HG03354 (cell line): ENCODE data around the gene RHOBTB1.
A peak's percentile ranks its signal among the peaks of the same experiment; 100 is the strongest.

Experiments used
- ATAC-seq: cut with Tn5 transposase; IDR thresholded peaks from one replicate; pipeline ENCODE4 v1.9.1; 2021; ENCODE audit warnings: mild to moderate bottlenecking; ENCODE audit not compliant: unreplicated experiment, poor library complexity, severe bottlenecking

The RHOBTB1 gene

DNA sequence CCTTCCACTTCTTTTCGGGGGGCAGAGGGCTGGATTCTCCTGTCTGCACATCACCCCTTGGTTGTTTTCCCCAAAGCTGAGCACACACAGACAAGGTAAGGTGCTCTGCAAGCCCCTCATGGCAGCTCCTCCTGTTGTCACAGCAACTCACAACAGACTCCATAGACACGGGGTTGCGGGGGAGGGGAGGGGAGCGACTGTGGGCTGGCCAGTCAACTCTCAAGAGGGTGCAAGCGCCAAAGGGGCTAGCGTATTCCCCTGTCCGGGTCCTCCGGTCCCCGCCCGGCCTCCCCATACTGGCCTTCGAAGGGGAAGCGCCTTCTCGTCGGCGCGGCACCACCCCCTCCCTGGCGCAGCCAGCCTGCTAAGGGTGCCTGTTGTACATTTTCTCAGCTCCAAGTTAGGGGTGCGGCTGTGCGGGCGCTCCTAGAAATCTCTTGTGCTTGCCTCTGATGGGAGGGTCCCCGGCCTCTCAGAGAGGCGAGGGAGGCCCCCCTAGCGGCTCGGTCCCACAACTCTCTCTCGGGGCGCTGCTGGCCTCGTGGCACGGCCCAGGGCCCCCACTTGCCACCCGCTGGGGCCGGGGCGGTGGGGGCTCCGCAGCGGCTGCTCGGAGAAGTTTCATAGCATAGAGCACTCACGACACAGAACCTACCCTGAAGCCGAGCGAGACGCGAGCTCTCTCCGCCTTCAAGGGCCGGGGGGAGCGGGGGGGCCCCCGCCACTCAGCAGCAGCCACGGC is 498 bp downstream of the RHOBTB1 start:
- ATAC-seq = peak; percentile 48

DNA sequence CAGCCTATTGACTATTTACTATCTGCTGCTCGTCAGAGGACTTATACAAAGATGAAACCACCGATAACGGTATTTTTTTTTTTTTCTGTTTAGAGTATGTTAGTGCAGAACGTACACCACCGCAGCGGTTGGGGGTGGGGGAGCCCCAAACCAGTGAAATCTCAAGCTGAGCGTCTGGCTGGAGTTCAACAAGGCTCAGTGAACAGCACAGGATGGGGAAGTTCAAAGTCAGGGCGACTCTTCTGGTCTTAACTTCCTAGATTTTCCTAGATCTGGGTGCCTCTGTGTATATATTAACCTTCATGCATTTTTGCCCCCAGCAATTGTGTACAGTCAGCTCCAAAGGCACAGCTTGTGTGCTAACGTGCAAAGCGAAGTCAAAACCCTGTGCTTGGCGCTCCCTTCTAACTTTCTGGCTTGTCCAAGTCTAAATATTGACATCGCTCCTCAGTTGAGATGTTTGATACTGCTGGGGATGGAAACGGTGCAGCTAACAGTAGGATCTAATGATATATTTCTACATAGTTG is 1.1 kb downstream of the RHOBTB1 start:
- peak; percentile 49 for ATAC-seq

DNA sequence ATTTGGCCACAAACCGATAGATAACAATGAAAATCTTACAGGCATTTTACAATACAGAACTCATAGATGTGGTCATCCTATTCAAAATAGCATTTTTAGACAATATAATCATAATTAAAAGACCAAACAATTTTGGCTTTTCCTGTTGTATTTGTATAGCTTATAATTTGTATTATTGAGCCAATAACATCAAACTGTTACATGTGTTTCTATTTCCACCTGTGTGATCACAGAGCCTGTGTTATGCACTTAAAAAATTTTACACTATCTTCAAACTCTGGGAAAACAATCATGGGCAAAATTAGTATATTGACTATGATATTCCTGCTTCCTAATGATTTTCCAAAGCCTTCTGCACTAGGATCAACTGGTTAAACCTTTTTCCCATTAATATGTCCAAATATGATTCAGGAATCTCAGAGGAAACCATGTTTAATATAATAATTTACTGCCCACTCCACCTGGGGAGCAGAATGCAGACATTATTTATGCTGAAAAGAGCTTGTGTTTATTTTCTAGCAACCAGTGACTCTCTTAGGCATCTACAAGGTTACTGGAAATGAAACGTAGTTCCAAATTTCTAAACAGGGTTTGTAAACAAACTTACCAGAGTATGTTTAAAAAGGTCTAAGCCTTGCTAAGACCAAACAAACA is 1.7 kb downstream of the RHOBTB1 start:
- no peak for ATAC-seq

DNA sequence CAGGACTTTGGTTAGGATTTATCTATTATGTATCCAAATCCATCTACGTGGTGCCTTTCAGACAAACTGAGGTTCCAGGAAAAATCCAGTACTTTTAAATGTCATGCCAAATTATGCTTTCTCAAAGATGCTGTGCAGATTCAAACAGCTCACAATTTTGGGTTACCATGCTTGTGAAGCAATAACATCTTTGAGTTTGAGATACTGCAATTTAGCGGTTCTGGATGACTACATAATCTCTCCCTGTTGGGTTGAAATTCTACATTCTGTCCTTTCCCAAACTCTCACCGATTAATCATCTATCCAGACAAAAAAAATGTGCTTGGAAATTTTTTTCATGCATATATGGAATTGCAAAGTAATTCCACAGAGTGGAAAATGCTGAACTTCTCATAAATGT is 3.5 kb downstream of the RHOBTB1 start:
- no peak for ATAC-seq

DNA sequence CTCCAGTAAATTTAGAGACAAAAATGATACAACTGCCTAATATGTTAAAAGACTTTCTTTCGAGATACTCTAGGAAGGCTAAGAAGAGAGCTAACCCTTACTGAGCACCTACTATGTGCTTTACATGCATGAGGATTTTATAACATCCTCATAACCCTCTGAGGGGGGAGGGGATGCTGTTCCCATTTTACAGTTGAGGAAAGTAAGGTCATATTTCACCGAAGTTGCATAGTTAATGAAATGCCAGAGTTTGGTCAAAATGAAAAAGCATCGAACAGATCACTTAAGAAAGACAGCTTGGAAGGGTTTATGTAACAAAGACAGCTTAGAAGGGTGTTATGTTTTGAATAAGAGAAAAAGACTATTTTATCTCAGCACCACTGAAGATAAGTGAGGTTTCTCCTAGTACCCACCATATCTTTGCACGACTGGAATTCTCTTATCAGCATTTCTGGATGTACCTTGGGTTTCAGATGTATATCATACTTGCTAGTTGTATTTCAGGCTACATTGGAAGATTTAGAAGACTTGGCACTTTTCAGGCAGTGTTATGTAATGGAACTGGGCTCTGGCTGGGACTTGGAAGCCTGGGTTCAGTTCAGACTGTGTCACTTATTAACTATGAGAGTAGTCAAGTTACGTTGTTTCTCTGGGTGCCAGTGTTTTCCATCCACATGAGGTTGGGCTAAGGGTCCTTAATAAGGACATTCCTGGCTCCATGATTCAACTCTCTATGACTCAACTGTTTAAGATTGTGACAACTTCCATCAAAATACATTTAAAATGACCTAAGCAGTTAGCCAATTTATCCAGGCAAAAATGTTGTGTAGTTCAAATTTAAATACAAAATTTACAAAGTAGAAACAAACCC is 6.0 kb downstream of the RHOBTB1 start:
- no peak for ATAC-seq

DNA sequence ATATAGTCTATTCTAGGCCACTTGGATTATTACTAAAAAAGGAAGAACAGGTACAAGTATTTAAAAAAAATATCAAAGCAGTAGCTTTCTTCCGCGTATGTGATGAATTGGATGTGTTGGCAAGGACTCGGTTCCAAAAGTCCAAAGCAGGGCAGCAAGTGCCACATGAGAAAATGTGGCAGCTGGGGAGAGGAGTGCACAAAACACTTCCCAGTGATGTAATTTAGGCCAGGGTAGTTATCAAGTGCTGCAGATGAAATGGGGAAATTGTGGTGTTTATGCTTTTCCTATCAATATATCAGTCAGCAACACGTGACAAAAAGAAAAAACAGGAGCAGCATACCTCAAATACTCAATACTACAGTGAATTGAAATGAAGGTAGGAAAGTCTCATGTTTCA is 7.0 kb downstream of the RHOBTB1 start:
- ATAC-seq = no peak

DNA sequence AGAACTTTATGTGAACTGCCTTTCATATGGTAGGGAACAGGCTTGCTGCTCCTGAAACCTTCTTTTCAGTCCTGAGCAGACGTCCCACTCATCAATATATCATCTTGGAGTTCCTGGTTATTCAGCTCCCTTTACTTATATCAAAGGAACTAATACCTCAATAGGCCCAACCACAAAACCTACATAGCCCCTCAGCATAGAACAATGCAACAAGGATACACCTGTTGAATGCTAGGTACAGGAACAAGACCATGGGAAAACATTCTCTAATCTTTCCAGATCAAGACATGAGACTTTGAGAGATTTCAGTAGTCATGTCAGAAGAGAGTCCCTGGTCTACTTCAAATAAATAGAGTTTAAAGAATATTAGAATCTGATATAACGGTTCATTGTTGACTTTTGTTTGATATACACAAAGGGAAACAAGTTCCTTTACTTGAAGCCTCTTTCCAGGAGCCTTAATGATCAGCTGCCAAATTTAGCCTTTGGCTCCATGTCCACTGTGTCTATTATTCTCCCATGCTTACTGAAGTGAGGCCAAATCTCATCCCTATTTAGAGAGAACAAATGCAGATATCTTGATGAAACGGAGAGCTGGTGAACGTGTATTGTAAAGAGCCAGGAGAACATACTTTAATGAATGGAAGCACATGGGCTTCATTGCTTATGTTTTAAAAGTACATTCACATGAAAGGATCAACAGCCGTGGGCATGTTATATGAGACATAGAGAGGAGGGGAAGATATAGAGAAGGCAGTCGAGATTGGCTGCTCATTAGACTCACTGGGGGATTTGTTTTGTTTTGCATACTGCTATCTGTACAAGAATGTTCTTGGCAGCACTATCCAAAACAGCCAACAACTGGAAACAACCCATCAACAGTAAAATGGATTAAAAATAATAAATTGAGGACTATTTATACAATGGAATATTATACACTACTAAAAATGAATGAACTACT is 9.5 kb downstream of the RHOBTB1 start:
- no peak for ATAC-seq

DNA sequence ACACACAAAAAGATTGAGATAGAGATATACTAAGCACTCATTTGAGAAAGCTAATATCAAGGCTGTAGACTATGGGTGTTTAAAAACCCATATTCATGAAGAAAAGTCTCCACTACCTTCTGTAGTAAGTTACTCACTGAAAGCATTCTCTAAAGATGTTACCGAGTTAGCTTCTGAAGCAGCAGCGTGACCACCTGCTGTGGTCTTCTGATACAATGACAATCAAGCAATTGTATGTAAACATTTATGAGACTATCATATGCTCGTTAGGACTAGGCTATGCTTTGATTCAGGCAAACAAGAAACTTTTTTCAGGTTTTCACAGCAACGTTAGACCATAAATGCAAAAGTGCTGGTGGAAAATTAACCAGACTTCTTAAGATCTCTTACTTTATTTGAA is 11.2 kb downstream of the RHOBTB1 start:
- ATAC-seq = no peak

DNA sequence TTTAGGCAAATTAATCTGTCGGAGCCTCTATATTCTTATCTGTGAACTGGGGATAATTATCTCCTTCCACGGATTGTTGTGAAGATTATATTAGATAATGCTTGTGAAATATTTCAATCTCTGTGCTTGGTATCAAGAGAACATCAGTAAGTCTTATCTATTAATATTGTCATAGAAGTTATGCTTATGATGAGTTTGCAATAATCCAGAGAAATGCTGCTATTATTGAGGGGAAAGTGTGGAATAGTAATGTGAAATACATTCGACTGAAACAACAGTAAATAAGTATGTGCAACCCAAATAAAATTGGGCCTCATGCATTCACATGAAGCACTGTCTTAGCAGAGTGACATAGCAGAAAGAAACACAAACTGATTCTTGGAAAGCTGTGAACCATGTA is 13.7 kb downstream of the RHOBTB1 start:
- ATAC-seq = no peak

DNA sequence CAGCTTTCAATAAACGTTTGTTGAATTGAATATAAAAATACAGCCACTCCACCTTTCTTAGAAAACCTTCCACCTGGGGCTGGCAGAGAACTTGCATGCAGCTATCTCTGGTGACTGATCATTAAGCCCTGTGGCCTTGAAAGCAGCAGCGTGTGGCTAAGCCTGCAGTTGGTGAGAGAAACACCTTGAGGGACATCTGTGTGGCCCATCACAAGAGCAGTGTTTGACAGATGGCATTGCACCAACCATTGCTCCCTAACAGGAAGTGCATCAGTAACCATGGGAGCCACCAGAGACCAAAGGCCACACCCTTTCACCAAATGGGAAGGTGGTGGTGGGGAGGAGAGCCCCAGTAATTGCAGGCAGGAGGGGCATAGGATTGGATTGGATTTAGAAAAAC is 22.4 kb downstream of the RHOBTB1 start:
- ATAC-seq = no peak

DNA sequence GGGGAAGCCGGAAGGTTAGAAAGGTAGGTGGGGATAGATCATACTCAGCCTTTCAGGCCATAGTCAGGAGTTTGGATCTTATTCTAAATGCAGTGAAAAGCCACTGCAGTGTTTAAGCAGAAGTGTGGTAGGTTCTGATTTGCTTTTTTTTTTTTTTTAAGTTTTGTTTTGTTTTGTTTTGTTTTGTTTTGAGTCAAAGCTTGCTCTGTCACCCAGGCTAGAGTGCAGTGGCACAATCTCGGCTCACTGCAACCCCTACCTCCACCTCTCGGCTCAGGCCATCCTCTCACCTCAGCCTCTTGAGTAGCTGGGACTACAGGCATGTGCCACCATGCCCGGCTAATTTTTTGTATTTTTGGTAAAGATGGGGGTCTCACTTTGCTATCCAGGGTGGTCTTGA is 23.5 kb downstream of the RHOBTB1 start:
- no peak for ATAC-seq

DNA sequence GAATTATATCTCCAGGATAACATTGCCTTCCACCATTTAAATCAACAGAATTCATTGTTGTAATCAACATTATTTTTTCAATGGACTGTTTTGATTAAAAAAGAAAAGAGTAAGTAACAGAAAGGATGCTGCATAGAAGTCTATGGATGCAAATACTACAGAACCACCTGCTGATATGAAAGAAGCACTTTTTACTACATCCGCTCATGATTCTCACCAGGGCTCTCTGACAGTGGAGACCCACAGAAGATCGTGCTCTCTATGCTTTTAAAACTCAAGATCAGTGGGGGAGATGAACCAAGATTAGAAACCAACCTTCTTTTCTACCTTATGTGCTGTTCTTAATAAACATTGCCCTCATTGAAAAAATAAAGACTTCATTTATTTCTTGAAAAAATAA is 24.4 kb downstream of the RHOBTB1 start:
- no peak for ATAC-seq

DNA sequence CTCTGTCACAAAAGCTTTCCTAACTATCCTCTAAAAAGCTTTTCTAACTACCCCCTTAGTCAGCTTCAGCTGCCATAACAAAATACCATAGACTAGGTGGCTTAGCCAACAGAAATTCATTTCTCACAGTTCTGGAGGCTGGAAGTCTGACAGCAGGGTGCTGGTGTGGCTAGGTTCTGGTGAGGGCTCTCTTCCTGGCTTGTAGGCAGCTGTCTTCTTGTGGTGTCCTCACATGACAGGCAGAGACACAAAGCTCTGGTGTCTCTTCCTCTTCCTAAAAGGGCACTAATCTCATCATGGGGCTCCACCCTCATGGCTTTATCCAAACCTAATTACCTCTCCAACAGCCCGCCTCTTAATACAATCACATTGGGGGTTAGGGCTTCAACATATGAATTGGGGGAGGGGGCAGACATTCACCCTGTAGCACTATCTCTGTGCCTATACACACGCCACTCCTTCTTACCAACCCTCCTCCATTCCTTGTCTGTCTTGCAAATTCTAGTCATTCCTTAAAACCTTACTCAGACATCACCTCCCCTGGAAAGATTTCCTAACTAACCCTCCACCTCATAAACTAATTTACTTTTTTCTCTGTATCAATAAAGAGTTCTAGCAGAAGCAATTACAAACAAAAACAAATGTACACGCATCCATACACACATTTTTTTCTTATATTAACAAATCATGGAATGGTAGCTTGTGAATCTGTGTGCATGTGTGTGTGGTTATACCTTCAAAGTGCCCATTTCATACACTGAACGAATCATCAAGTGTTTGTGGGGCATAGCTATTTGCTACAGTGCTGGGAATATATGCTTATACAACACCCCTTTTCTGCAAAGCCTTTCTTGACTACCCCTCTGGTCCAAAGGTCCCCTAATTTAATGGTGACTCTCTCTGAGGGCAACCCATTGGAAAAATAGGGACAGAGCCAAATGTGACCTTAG is 26.4 kb downstream of the RHOBTB1 start:
- ATAC-seq = no peak

DNA sequence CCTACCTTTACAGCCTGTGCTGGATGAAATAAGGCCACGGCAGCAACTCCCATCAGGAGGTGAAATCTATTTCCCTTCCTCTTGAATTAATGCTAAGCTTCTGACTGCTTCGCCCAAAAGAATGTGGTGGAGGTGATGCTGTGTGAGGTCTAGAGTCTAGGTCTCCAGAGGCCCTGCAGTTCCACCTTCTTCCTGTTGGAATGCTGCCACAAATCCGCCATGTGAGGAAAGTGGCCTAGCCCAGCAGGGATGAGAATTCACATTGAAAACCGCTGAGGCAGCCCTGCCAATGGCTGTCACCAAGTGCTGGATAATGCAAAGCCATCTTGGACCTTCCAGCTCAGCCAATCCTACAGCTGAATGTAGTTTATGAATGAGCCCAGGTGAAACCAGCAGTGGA is 28.0 kb downstream of the RHOBTB1 start:
- ATAC-seq = no peak

DNA sequence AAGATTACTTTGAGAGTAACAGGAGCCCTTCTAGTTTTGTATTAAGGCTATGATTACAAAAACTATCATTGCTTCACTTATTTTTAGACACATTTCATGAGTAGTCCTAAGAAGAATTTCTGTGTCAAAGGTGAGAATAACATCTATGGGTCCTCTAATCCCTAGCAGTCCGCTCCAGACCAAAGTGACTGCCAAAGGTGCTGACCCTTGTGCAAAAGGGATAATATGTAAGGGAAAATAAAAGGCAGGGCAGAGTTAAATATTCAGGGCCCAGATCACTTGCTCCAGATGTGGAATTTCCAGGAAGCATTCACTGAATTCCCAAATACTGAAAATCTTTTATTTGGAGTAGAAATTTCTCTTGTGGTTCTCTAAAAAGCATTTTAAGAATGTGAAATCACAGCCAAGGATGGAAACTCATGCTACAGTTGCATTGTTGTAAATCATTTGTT is 29.3 kb downstream of the RHOBTB1 start:
- ATAC-seq = no peak

DNA sequence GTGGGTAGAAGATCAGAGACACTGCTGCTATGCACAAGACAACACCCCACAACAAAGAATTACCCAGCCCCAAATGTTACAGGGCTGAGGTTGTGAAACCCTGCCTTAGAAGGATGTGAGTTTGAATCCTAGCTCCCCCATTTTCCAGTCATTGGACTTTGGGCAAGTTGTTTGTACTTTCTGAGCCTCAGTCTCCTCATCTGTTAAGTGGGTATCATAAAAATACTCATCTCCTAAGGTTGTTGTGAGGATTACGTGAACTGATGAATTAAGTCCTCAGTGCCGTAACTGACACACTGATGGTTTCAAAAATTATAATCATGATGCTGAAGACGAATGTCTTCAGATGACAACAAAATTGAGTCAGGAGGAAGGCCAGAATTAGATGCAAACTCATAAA is 30.3 kb downstream of the RHOBTB1 start:
- no peak for ATAC-seq

DNA sequence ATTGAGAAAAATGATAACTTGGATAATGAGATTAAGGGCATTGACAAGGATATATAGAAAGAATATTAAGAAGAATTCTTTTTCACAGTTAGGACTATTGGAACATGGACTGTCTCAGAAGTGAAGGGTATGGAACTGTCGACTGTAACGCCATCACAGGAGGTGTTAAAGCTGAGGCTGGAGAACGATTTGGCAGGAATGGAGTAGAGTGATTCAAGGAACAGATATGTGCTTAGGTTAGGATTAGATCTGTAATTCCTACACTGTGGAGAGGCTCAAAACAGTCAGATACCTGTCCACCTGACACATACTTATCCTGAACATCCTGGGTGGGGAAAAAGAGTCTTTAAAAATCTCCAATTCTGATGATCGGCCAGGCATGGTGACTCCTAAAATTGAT is 30.9 kb downstream of the RHOBTB1 start:
- ATAC-seq = no peak

DNA sequence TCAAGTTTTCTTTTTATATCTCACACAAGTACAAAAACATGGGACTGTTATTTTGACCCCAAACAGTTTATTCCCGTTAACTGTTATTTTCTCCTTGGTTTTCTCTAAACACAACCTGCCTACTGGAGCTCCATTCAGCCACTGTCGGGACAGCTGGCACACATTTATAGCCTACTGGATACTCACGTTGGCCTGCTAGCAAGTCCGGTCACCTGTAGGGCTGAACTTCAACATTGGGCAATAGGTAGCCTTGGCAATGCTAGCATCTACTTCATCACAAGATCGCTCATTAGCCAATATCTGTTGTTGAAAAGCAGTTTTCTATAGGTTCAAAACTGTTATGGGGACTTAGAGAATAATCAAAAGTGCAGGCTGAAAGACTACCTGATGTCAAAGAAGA is 32.3 kb downstream of the RHOBTB1 start:
- no peak for ATAC-seq
